OCI-LY3 (cell line): ENCODE results near the gene GNG13.

Source experiments
- CTCF ChIP-seq: fragments of 200-600, 300-600 bp; sonication (generic); IDR thresholded peaks from 2 replicates; pipeline ENCODE4 v1.5.1; 2014; ENCODE audit warnings: antibody characterized with exemption, low read length, low read depth
- EZH2phosphoT487 ChIP-seq: fragments of 200-600 bp; shearing (Covaris generic); IDR thresholded peaks from 2 replicates; pipeline ENCODE4 v1.6.1; 2018; ENCODE audit warnings: antibody characterized with exemption, mixed run types, low read depth

GRCh38 chr16:824194-824593 lies 23.7 kb upstream of the GNG13 start:
- TF ChIP-seq CTCF = no peak
- TF ChIP-seq EZH2phosphoT487 = no peak
